NCI-H748 (cell line): ENCODE measurements around the gene IQSEC1.

Source experiments
- DNase-seq: peaks from one replicate; lab custom pipeline; 2025; ENCODE audit not compliant: unreplicated experiment; lab: John Stamatoyannopoulos, UW

The IQSEC1 gene

GRCh38 chr3:12910356-12911099 is 162.7 kb downstream of the IQSEC1 start:
- no peak for DNase-seq

- DNase-seq, result no peak
Observed at GRCh38 chr3:12909710-12910109, 163.5 kb downstream of the IQSEC1 start.

GRCh38 chr3:12908859-12909258 is 164.4 kb downstream of the IQSEC1 start:
- DNase-seq, result no peak

GRCh38 chr3:12908136-12908730 is 165.0 kb downstream of the IQSEC1 start:
- DNase-seq, result no peak

GRCh38 chr3:12907729-12908128 is 165.5 kb downstream of the IQSEC1 start:
- no peak for DNase-seq

- no peak for DNase-seq
Observed at GRCh38 chr3:12907296-12907695, 165.9 kb downstream of the IQSEC1 start.

- DNase-seq, result no peak
Observed at GRCh38 chr3:12906916-12907290, 166.3 kb downstream of the IQSEC1 start.

- no peak for DNase-seq
Observed at GRCh38 chr3:12906141-12906915, 166.9 kb downstream of the IQSEC1 start.

GRCh38 chr3:12905316-12906071 is 167.7 kb downstream of the IQSEC1 start:
- DNase-seq, result no peak

GRCh38 chr3:12904951-12905315 is 168.3 kb downstream of the IQSEC1 start:
- no peak for DNase-seq

- DNase-seq, result no peak
Observed at GRCh38 chr3:12903881-12904280, 169.3 kb downstream of the IQSEC1 start.

- DNase-seq, result no peak
Observed at GRCh38 chr3:12903000-12903800, 170.0 kb downstream of the IQSEC1 start.

GRCh38 chr3:12902181-12902999 is 170.8 kb downstream of the IQSEC1 start:
- DNase-seq, result no peak

- no peak for DNase-seq
Observed at GRCh38 chr3:12901623-12902045, 171.6 kb downstream of the IQSEC1 start.

GRCh38 chr3:12900885-12901411 is 172.3 kb downstream of the IQSEC1 start:
- no peak for DNase-seq

GRCh38 chr3:12898965-12899755 is 174.1 kb downstream of the IQSEC1 start:
- no peak for DNase-seq

- no peak for DNase-seq
Observed at GRCh38 chr3:12898290-12898964, 174.8 kb downstream of the IQSEC1 start.
